GM19193 (cell line): ENCODE measurements around the gene CDH6.

Source experiments
- POLR2A ChIP-seq: IDR thresholded peaks from 4 replicates; pipeline ENCODE4 v1.6.1; 2011; ENCODE audit not compliant: insufficient read depth, insufficient read length; ENCODE audit errors: extremely low read depth

Gene CDH6

DNA sequence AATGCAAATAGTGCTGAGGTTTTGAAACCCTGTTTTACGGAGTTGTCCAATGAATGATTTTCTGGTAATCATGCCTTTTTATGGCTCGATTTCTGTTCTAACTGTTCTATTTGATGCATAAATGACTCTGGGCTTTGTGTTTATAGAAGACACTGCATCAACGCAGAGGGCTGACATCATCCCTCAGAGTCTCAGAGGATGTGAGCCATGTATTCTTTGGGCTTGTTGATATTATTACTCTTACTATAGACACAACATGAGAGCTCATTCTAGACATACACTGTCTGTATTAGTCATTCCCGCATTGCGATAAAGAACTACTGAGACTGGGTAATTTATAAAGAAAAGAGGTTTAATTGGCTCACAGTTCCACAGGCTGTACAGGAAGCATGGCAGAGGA, 31.6 kb downstream of the CDH6 start:
- no peak for TF ChIP-seq POLR2A

DNA sequence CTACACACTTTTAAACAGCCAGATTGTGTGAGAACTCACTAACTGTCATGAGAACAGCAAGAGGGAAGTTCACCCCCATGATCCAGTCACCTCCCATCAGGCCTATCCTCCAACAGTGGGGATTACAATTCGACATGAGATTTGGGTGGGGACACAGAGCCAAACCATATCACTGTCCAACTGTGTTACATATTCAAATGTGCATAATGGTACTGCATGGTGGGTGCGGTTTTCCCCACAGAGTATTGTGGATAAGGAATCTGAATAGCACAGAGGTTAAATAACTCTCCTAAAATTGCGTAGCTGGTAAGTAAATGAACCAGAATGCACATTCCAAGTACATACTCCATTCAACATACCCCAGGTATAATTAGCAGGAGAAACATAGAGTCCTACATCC, 32.1 kb downstream of the CDH6 start:
- no peak for TF ChIP-seq POLR2A

DNA sequence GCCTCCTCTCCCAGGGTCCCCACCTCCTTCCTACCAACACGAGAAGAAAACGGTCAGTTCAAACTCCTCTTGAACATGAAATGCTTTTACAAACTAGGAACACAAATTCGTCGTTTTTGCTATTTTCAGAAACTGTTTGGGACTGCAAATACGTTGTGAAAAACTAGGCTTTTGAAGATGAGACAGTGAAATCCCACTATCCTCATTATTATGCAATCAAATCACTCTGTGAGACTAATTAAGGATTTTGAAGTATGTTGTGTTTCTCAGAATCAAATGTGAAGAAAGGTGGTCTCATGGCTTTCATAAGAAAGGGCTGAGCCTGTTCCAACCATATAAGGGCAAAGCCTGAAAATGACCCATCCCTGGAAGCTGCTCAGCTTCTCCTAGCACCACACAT, 33.2 kb downstream of the CDH6 start:
- no peak for TF ChIP-seq POLR2A

DNA sequence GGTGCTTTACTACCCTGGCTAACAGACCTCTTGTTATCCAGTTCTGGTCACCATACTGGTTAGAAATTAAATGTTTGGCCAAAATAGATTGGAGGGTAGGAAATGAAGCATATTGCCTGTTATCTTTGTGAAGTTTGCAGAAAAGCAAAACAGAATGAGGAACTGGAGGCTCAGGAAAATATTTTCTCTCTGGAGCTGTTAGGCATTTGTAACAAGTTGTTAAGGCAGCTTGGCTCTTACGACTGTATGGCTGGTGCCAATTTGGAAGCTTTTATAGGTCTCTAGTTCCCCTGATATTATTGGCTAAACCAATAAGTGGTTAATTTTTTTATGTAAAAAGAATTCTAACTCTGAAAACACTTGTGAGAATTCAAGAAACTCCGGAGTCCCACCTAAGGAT, 35.8 kb downstream of the CDH6 start:
- TF ChIP-seq POLR2A: no peak

DNA sequence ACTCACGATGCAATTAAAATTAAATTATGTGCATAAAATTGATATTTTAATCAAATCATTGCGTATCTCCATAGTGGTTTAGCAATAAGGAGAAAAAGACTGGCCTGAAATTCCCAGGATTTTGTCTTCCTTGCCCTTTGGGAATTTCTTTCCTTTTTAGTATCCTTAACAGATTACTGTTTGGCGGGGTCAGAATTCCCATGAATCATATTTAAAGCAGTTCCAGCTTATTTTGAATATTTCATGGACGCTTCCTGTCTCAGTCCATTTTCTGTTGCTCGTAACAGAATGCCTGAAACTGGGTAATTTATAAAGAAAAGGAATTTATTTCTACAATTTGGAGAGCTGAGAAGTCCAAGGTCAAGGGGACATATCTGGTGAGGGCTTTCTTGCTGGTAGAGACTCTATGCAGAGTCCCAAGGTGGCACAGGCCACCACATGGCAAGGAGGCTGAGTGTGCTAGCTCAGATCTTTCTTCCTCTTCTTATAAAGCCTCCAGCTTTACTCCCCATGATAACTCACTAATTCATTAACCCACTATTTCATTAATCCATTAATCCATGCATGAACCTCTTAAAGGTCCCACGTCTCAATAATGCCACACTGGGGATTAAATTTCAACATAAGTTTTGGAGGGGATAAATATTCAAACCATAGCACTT, 37.8 kb downstream of the CDH6 start:
- TF ChIP-seq POLR2A: no peak

DNA sequence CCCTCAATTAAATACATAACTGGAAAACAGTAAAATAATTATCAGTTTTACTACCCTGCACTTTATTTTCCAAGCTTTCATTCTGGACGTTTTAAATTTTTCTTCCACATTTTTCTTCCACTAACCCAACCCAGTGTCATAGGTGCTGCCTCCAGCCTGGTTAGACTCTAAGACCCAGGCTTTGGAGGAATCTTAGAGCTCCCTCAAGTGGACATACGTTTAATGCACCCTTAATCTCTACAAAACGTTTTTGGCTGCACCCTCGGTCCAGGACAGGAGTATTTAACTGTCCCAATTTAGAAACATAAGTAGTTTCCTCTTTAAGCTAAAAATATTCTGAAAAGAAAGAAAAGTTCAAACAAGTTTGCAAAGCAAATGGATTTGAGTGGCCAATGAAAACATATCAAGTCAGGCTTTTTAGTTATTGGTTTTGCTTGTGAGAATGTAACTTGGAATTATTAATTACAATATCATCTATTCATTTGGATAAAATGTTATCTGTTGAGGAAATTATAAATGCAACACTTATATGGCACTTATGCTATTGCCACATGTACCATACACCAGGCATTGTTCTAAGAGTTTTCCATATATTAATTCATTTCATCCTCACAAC, 38.9 kb downstream of the CDH6 start:
- no peak for TF ChIP-seq POLR2A

DNA sequence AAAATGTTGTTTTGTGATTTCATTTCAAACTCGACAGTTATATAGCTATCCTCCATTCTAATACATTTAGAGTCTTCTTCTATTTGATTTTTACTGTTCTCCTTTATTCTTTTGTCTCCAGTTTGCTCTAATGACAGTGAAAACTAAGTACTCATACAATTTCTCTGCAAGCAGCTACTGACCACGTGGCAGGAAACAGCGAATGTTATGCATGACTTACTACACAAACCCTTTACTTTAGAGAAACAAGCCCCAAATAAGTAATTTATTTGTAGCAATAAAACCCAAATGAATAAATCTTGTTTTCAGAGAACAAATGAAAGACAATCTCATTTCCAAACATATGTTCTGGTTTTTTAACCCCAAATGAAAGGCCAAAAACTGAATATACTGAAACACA, 41.9 kb downstream of the CDH6 start:
- TF ChIP-seq POLR2A: no peak

DNA sequence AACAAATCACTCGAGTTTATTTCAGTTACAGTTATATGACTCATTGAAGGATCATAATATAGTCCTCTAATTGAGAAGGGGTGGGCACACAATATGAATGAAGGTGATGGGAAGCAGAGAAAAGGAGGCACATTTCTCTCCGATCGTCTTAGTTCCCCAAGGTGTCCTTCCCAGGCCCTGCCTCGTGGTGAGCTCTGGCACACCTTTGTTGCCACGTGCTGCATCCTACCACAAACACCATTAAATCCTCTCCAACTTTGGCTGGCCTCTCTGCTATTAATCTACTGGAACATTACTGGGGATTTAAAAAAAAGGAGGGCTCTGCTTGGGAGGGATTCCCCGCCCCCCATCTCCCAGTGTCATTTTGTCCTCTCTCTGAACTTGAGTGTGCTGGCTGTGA, 42.9 kb downstream of the CDH6 start:
- TF ChIP-seq POLR2A: no peak

DNA sequence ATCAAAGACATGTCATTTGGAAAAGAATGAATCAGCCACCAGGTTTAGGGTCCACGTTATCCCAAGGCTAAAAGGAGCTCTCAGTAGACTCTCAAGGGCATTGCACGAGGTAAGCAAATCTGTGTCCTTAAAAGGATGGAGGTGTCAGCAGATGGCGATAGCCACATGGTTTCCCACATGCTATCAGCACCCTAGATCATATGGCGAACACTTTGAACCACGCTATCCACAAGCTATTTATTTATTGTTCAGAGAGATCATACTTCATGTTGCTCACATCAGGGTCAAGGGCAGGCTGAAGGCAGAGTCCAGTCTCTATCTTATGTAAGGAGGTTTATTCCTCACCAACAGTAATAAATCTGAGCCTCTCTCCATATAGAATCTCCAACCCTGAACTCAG, 43.7 kb downstream of the CDH6 start:
- no peak for TF ChIP-seq POLR2A

DNA sequence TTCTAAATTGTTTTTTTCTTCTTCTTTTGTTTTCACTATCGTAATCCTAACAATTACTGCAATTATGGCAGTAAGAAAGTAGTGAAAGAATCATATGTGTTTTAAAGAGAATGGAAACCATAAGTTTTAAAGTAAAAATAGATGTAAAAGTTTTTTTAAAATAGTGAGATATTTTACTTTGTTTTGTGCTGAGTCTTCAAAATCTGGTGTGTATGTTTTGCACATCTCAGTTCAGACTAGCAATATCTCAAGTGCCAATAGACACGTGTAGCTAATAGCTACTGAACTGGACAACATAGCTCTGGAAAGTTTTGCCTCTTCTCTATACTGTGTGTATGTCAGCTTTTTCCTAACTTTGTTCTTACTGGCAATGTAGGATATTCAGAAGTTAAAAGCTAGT, 45.0 kb downstream of the CDH6 start:
- no peak for TF ChIP-seq POLR2A

DNA sequence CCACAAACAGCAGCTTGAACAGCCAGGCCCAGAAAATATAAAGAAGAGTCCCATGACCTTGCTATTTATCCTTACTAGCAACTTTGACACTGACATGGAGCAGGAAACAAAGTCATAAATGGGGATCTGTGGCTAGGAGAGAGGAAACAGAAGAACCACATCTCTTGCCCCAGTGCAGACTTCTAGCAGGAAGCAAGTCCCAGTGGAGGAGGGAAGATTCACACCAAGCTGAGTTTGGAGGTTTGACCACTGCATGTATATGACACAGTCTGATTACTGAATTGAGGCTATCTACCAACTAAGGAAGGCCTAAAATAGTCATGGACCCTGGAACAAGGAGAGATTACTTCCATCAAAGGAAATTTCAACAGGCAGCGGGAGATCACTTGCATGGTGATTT, 51.4 kb downstream of the CDH6 start:
- TF ChIP-seq POLR2A: no peak

DNA sequence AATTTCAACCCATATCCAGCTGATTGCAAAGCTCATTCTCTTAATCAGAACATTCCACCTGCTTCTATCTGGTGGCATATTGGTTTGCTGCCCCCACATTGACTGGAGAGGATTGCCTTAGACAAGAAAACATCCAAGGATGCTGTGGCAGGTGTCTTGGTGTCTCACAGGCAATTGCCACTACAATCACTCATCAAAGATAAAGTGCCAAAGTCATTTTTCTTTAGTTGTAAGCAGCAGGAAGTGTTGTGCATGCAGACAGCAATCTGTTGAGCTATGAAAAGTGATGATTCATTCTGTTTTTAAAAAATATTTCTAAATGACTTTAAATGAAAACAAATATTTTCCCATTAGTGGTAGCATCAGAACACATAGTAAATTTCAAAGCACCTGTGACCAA, 53.9 kb downstream of the CDH6 start:
- no peak for TF ChIP-seq POLR2A

DNA sequence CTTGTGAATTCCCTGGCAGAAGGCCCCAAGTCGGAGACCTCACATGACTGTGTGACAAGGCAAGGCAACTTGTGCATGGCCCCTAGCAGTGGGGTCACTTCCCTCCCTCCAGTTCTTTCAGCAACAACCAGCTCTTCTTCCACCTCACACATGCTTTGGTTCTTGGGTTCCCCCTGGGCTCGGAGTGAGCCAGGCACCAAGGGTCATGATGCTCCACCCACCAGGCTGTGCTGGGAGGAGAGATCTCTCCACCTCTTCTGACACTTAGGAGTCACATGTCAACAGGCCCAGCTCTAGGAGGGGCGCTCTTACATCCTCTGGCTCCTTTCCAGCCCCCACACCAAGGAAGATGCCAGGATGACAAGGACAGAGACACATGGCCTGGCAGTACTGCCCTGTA, 56.7 kb downstream of the CDH6 start:
- no peak for TF ChIP-seq POLR2A

DNA sequence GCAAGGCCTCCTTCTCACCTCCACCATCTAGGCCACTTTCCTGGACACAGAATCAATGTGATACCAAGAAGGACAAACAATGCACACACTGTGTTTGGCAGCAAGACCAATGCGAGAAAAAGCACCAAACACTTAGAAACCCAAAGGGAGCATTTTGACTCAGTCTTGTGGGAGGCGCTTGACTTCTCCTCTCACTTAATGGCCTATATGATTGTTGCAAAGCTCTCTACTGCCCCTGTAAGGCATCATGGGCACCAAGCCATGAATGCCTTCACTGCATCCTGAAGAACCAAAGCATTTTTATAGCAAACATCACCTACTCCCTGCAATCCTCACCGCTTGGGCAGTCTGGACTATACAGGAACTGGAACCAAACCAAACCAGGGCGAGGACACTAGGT, 57.5 kb downstream of the CDH6 start:
- TF ChIP-seq POLR2A: no peak

DNA sequence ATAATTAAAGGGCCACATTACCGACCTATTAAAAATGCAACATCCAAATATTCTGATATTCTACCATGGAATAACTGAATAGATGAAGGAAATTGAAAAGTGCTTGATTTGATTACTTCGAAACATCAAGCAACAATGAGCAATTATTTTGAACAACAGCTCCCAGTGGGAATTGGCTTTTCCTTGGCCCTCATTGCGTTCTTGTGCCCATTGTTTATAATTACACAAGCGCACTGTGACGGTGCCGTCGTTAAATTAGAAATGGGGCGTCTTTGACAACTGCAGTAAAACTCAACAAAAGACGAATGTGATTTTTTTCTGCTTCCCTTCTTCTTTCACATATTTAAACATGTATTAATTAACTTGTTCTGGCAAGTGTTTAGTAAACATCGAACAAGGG, 61.6 kb downstream of the CDH6 start:
- no peak for TF ChIP-seq POLR2A

DNA sequence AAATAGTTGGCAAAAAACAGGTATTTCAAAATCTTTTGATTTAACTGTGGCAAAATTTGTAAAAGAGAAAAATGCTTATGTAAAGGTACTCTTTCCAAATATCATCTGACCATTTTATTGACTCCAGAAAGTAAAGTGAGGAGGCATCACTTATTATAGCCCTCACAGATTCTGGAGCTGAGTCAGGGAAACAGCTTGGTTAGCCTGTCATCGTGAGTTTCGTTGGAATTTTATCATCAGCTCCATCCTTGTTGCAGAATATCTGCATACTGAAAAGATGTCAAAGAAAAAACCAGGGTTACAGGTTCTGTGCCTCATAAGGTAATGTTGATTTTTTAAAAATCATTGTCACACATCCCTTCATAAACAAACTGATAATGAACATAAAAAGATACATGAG, 74.8 kb downstream of the CDH6 start:
- TF ChIP-seq POLR2A: no peak

DNA sequence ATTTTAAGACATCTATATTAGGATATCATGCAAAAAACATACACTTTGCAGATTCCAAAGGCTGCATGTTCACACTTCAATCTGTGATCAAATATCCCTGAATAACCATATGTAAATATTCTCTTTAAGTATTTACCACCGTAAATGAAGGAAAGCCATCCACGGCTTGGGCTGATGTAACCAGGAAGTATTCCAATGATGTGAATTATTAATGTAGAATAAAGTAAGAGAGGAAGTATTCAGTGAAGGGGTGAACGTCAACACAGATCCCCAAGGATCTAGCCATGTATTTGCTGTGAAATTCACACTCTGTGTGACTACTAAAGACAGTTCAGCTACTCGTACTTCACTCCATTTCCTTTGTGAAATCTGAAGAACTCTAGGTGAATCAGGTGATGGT, 75.2 kb downstream of the CDH6 start:
- TF ChIP-seq POLR2A: no peak
